Measurements from ENCODE around the gene CBFA2T3. TPM values are rescaled to one million over a fixed set of nuclear protein-coding genes. Genes with fewer than 3 reads are reported as not detected.

The CBFA2T3 gene
- total and polyA plus RNA-seq, 2 of the 8 experiments (the other 6 are each of a cell fraction or from before 2014, with no cell fraction given): 0.51 to 1.3 TPM

- no peak for TF ChIP-seq NANOG (IDR thresholded peaks at IDR 0.05; ENCODE audit: insufficient read depth, low read depth, low read length, poor library complexity, severe bottlenecking)
- TF ChIP-seq CTCF (IDR thresholded peaks at IDR 0.05; ENCODE audit: control extremely low read depth in 1 of 3, insufficient read depth in 1 of 3, low read depth in 1 of 3, low read length in 3 of 3): peak in 2 of 3 experiments; percentile 7; a peak in 2 of 4 replicates
- peak in 1 of 2 experiments; percentile 25; a peak in 1 of 4 replicates for TF ChIP-seq RAD21 (IDR thresholded peaks at IDR 0.05 in 1 of 2, conservative IDR thresholded peaks at IDR 0.05 in 1 of 2; ENCODE audit: low read depth in 2 of 2, low read length in 2 of 2)
- peaks cover 0 to 8% (median 4%) of the 10 kb centered on the region in 4 experiments; a peak in 3 of 7 replicates for H3K4me1 ChIP-seq (replicated peaks in 1 of 4; ENCODE audit: control insufficient read depth in 3 of 4, insufficient read depth in 4 of 4, low read length in 3 of 4)
- no peak overlapping the region for H3K27ac ChIP-seq (ENCODE audit: low read depth, low read length)
- no peak overlapping the region for H2AFZ ChIP-seq (ENCODE audit: low read length)
- H3K9me3 ChIP-seq (ENCODE audit: insufficient read depth in 2 of 2, low read depth in 1 of 2, low read length in 1 of 2): no peaks in the 10 kb centered on the region
- H3K79me1 ChIP-seq (ENCODE audit: low read depth, low read length): no peaks in the 10 kb centered on the region
- H3K36me3 ChIP-seq (ENCODE audit: control insufficient read depth in 2 of 4, insufficient read depth in 4 of 4, low read length in 3 of 4): no peaks in the 10 kb centered on the region
- H4K20me1 ChIP-seq (replicated peaks in 1 of 2; ENCODE audit: control insufficient read depth in 1 of 2, insufficient read depth in 2 of 2, low read length in 2 of 2): peaks cover 0 to 4% of the 10 kb centered on the region in 2 experiments
- no peak overlapping the region for H2AK5ac ChIP-seq (ENCODE audit: low read depth, low read length)
- H3K56ac ChIP-seq (replicated peaks; ENCODE audit: insufficient read length, low read depth, low read length): no peak overlapping the region
- no peak overlapping the region for H2BK15ac ChIP-seq (ENCODE audit: low read length)
- H4K8ac ChIP-seq (ENCODE audit: extremely low read depth, insufficient read depth, low read length): no peak overlapping the region; the same call in 1 of the 2 replicates
- no peak overlapping the region for H3K4me3 ChIP-seq (ENCODE audit: extremely low read depth in 1 of 4, insufficient read depth in 2 of 4, low read depth in 3 of 4, low read length in 4 of 4)
- no peak for DNase-seq (ENCODE audit: low read depth in 1 of 2, low spot score in 2 of 2)
- FAIRE-seq: no peak
- no peak overlapping the region for H3K14ac ChIP-seq (ENCODE audit: insufficient read length)
- H3K23ac ChIP-seq (ENCODE audit: insufficient read length): no peak overlapping the region
- WGBS, 2 experiments (ENCODE audit: extremely low coverage in 1 of 2, insufficient coverage in 1 of 2, insufficient read length in 1 of 2, insufficient replicate concordance in 2 of 2, low coverage in 1 of 2, low lambda C conversion rate in 2 of 2, missing lambda C conversion rate in 1 of 2): 91% methylated on average over 16 of the region's 22 CpGs; no CpG with 5 or more reads in 1 of the 2 experiments
- H3K23me2 ChIP-seq (ENCODE audit: low read depth, low read length): no peaks in the 10 kb centered on the region
- CTCF ChIA-PET (ENCODE audit: partially characterized antibody): interaction anchor here (0.6 to 1.4 kb wide), 3 partner anchors 49 to 226 kb away, joined by 3 read pairs; no protein-coding TSS in a partner anchor
- no peak overlapping the region for H2BK12ac ChIP-seq (ENCODE audit: low read depth, low read length)
- H2BK20ac ChIP-seq (ENCODE audit: low read length): no peak overlapping the region
- no peak overlapping the region for H4K91ac ChIP-seq (replicated peaks; ENCODE audit: insufficient read length, low read length)
- H2BK120ac ChIP-seq (replicated peaks; ENCODE audit: low read depth, low read length): no peak overlapping the region
- H3K9ac ChIP-seq (replicated peaks in 1 of 4; ENCODE audit: extremely low read depth in 1 of 4, low read depth in 3 of 4, low read length in 3 of 4): no peak overlapping the region
- no peak overlapping the region for H3K18ac ChIP-seq (ENCODE audit: extremely low read depth, low read length)
- no peaks in the 10 kb centered on the region for H3K79me2 ChIP-seq (ENCODE audit: control insufficient read depth in 1 of 2, insufficient read depth in 2 of 2, low read length in 2 of 2)
- no peaks in the 10 kb centered on the region for H3K27me3 ChIP-seq (replicated peaks in 1 of 4; ENCODE audit: control insufficient read depth in 3 of 4, extremely low read depth in 1 of 4, insufficient read depth in 3 of 4, low read length in 3 of 4)
- no peak overlapping the region for H4K5ac ChIP-seq (ENCODE audit: insufficient read length, low read depth, low read length)
- no peak overlapping the region for H3K4me2 ChIP-seq (ENCODE audit: insufficient read depth in 1 of 2, low read depth in 2 of 2, low read length in 2 of 2)
- no peak overlapping the region for H2BK5ac ChIP-seq (ENCODE audit: low read depth, low read length)
- H3K4ac ChIP-seq (replicated peaks; ENCODE audit: insufficient read length, low read depth, low read length): no peak overlapping the region
- POLR2A ChIA-PET (ENCODE audit: partially characterized antibody): interaction anchor here (0.9 kb wide), 1 partner anchor 8 kb away, joined by 4 read pairs; no protein-coding TSS in a partner anchor
These were observed 70.4 kb downstream of the CBFA2T3 start for GRCh38 chr16:88906535-88907105.
